Urothelium cell line (cell line): ENCODE measurements around the gene SRSF12.
"Not testable (repeated sequence)": the region's sequence is repeated elsewhere in the genome, so short reads cannot be mapped to it uniquely, and the experiment has no call there.

Experiments used
- DNase-seq: peaks from one replicate; pipeline ENCODE4 v3.0.0; 2011; ENCODE audit warnings: low spot score, mixed read lengths
- FAIRE-seq: peaks from 2 replicates; lab custom pipeline; 2011; peaks lifted over from hg19 to GRCh38; lab: Jason Lieb, UNC

Gene SRSF12

GRCh38 chr6:89073014-89073620, 44.8 kb downstream of the SRSF12 start:
- no peak for FAIRE-seq
- DNase-seq: no peak

DNA sequence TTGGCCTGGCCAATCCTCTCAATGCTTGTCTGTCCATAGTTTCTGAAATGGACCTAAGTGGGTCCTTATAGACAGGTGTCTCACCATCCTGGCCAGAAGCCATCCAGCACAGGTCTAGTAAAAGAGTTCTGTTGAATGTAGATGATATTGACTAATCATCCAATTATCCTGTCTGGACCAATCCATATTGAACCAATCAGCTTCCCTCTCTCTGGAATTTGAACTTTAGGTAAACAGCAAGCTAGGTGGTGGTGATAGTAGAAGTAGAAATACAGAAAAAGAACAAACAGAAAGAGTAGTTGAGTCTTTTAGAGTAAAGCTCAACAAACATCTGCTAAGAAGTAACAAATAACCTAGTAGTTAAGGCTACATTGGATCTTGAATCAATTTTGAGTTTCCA, 46.8 kb downstream of the SRSF12 start:
- no peak for DNase-seq
- FAIRE-seq: no peak

DNA sequence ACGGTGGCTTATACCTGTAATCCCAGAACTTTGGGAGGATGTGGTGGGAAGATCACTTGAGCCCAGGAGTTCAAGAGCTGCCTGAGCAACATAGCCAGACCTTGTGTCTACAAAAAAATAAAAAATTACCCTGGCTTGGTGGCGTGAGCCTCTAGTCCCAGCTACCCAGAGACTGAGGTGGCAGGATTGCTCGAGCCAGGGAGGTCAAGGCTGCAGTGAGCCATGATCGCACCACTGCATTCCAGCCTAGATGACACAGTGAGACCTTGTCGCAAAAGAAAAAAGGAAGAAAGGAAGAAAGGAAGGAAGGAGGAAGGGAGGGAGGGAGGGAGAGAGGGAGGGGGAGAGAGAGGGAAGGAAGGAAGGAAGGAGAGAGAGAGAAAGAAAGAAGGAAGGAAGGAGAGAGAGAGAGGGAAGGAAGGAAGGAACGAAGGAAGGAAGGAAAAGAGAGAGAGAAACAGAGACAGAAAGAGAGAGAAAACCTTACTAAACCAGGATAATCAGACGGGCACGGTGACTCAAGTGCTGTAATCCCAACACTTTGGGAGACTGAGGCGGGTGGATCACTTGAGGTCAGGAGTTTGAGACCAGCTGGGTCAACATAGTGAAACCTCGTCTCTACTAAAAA, 48.2 kb downstream of the SRSF12 start:
- FAIRE-seq: no peak
- no peak for DNase-seq

GRCh38 chr6:89068695-89069094, 49.2 kb downstream of the SRSF12 start:
- DNase-seq (no peak), FAIRE-seq (no peak)

DNA sequence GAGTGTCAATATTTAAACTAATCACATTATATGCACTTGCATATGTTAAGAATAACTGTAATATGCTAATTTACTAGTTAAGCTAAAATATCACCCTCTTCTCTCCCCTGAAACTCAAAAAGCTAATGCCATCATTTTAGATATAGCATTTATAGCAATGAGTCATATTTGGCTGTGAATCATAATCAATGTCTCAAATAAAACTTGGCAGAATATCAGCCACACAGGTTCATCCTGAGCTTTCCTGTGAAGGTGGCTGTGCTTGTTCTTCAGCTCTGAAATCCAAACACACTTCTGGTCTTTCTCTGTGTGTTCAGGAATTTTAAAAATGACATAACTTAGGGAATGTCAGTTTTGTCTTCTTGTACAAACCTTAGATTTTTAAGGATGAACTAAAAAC, 50.1 kb downstream of the SRSF12 start:
- FAIRE-seq (no peak), DNase-seq (no peak)

- FAIRE-seq (no peak), DNase-seq (no peak)
These were observed 50.8 kb downstream of the SRSF12 start for GRCh38 chr6:89066940-89067646.

DNA sequence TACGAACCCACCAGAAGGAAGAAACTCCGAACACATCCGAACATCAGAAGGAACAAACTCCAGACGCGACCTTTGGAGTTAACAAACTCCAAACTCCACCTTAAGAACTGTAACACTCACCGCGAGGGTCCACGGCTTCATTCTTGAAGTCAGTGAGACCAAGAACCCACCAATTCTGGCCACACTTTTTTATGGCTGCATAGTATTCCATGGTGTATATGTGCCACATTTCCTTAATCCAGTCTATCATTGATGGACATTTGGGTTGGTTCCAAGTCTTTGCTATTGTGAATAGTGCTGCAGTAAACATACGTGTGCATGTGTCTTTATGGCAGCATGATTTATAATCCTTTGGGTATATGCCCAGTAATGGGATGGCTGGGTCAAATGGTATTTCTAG, 51.8 kb downstream of the SRSF12 start:
- FAIRE-seq: not testable (repeated sequence)

DNA sequence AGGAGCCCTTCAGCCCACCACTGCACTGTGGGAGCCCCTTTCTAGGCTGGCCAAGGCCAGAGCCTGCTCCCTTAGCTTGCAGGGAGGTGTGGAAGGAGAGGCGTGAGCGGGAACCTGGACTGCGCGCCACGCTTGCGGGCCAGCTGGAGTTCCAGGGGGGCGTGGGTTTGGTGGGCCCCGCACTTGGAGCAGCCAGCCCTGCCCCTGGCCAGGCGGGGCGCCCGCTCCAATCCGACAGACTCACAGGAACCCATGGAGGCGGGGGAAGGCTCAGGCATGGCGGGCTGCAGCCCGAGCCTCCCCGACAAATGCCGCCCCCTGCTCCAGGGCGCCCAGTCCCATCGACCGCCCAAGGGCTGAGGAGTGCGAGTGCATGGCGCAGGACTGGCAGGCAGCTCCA, 52.9 kb downstream of the SRSF12 start:
- not testable (repeated sequence) for FAIRE-seq, DNase-seq

More for the DNA sequence above, 51.8 kb downstream of the SRSF12 start:
- not testable (repeated sequence) for DNase-seq

DNA sequence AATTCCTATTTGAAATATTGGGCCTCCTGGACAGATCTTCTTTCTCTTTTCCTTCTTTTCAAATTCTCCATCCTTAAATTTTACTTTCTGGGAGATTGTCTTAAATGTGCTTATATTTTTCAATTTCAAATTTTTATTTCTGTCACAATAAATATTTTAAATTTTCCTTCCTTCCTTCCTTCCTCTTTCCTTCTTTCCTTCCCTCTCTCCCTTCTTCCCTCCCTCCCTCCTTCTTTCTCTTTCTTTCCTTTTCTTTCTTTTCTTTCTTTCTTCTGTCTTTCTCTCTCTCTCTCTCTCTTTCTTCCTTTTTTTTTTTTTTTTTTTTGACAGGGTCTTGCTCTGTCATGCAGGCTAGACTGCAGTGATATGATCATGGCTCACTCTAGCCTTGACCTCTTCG, 54.0 kb downstream of the SRSF12 start:
- no peak for DNase-seq
- FAIRE-seq: no peak

DNA sequence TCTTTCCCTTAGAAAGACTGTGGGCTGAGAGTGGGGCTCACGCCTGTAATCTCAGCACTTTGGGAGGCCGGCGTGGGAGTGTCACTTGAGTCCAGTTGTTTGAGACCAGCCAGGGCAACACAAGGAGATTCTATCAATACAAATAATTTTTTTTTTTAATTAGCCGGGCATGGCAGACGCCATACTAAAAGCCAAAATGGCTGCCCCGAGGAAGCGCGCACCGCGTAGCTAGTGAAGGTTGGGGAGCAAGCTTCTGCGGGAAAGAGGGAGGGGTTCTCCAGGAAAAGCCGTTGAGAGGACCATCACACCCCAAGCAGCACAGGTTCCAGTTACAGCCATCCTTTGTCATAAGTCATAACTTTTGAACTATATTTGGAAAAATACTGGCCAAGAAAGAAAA, 58.6 kb downstream of the SRSF12 start:
- no peak for DNase-seq
- FAIRE-seq: no peak

- DNase-seq (no peak), FAIRE-seq (no peak)
These were observed 59.2 kb downstream of the SRSF12 start for GRCh38 chr6:89058627-89059026.

GRCh38 chr6:89057759-89058158, 60.1 kb downstream of the SRSF12 start:
- no peak for FAIRE-seq
- DNase-seq: no peak

DNA sequence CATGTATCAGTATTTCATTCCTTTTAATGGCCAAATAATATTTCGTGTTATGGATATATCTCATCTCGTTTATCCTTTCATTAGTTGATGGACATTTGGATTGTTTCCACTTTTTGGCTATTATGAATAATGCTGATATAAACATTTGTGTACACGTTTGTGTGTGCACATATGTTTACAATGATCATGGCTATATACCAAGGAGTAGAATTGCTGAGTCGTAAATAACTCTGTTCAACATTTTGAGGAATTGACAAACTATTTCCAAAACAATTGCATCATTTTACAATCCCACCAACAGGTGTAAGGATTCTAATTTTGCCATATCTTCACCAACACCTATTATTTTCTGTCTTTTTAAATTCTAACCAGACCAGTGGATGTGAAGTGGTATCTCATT, 63.7 kb downstream of the SRSF12 start:
- DNase-seq: no peak
- no peak for FAIRE-seq

- DNase-seq: no peak
- FAIRE-seq: no peak
These were observed 66.2 kb downstream of the SRSF12 start for GRCh38 chr6:89051676-89052075.

GRCh38 chr6:89050697-89051096, 67.2 kb downstream of the SRSF12 start:
- DNase-seq: no peak
- no peak for FAIRE-seq

DNA sequence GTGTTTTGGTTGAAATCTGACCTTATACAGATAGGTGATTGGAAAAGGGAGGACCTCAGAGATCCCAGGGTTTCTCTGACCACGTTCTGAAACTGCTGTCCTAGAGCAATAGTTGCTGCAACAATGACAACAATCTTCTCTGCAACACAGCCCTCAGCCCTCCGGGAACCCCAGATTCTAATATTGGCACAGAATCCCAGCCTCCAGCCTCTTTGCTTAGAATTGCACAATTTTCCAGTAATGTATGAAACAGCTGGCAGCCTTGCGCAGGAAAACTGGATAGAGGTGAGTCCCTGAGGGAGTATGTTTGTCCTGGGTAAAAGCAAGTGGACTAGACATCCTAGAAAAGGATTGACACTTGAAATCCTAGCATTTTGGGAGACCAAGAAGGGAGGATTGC, 67.7 kb downstream of the SRSF12 start:
- DNase-seq: no peak

DNA sequence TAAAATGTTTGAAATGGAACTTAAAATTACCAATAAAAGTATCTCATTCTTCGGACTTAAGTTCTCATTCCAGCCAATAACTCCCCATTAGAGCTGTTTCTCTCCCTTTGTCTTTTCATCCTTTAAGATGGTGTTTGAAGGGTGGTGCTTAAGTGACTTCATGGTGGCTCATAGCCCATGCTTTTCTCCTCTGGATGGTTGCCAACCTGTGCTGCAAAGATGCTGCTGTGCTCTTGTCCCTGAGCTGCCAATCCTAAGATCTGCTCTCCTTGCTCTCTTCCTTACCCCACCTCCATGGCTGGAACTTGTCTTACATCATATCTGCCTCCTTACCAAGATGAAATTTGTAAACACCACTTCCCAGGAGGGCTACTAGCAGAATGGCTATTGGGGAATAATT, 68.9 kb downstream of the SRSF12 start:
- FAIRE-seq (no peak), DNase-seq (no peak)

More for the DNA sequence above, 67.7 kb downstream of the SRSF12 start:
- no peak for FAIRE-seq

DNA sequence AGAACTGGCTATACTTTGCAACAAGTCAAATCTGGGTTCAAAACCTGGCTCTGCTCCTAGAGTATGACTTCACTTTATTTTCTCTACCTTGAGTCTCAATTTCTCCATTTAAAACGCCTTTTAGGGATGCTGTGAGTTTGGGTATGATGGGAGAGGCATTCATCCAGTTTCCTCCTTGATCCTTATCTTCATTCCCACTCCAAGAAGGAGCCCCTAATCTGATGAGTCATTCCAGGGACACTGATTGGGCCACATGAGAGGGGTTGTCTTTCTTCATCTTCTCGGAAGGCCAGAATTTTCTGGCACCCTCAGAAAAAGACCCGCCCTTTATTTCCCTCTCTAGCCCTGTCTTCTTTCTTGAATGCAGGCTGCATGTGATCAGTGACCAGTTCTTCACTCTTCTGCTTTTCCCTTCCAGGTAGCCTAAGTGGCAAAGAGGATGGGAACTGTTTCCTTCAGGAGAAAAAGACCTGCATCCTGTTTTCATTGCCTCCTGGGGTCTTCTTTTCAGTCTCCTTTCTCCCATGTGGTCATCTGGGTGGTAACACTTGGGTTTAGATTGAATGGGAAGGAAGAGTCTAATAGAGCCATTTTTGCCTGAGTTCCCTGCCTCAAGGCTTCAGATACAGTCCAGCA, 69.5 kb downstream of the SRSF12 start:
- FAIRE-seq: no peak
- DNase-seq: no peak

- FAIRE-seq (no peak), DNase-seq (no peak)
These were observed 70.4 kb downstream of the SRSF12 start for GRCh38 chr6:89047473-89047872.
